Loucy (cell line): ENCODE data around the gene GTF2F1.
A peak's percentile ranks its signal among the peaks of the same experiment; 100 is the strongest.

Experiments used
- H2AFZ ChIP-seq: fragments of 200-600 bp; sonication (generic); 2 replicates; pipeline ENCODE4 v1.6.0; 2016; ENCODE audit warnings: antibody characterized with exemption, mild to moderate bottlenecking, low read length, moderate library complexity
- H3F3A ChIP-seq: fragments of 200-600 bp; 2 replicates; pipeline ENCODE4 v1.6.0; 2016; ENCODE audit warnings: antibody characterized with exemption, low read depth, mild to moderate bottlenecking
- H3K27me3 ChIP-seq: fragments of 200-600 bp; sonication (generic); 2 replicates; pipeline ENCODE4 v1.6.1; 2014; ENCODE audit warnings: low read length, mild to moderate bottlenecking; ENCODE audit not compliant: insufficient read depth, poor library complexity, severe bottlenecking
- H3K36me3 ChIP-seq: fragments of 200-600 bp; sonication (generic); 2 replicates; pipeline ENCODE4 v1.6.1; 2016; ENCODE audit warnings: low read length; ENCODE audit not compliant: insufficient read depth
- H3K4me1 ChIP-seq: fragments of 200-600 bp; sonication (generic); 2 replicates; pipeline ENCODE4 v1.5.1; 2014; ENCODE audit warnings: low read length, mild to moderate bottlenecking; ENCODE audit not compliant: insufficient read depth, poor library complexity, severe bottlenecking
- H3K4me2 ChIP-seq: fragments of 200-600 bp; sonication (generic); 2 replicates; pipeline ENCODE4 v1.6.0; 2014; ENCODE audit warnings: antibody characterized with exemption, low read length, low read depth, mild to moderate bottlenecking; ENCODE audit not compliant: poor library complexity, severe bottlenecking
- H3K4me3 ChIP-seq: fragments of 200-600 bp; sonication (generic); 2 replicates; pipeline ENCODE4 v1.5.1; 2014; ENCODE audit warnings: low read length, mild to moderate bottlenecking, mixed read lengths; ENCODE audit not compliant: poor library complexity, severe bottlenecking
- H3K79me2 ChIP-seq: fragments of 200-600 bp; sonication (generic); 2 replicates; pipeline ENCODE4 v1.6.1; 2014; ENCODE audit warnings: low read length; ENCODE audit not compliant: insufficient read depth
- H3K9ac ChIP-seq: fragments of 200-600 bp; sonication (generic); 2 replicates; pipeline ENCODE4 v1.6.0; 2014; ENCODE audit warnings: mild to moderate bottlenecking, low read depth, low read length, moderate library complexity; ENCODE audit not compliant: poor library complexity, severe bottlenecking
- H3K9me2 ChIP-seq: fragments of 200-600 bp; sonication (generic); replicated peaks from 2 replicates; pipeline ENCODE4 v1.6.1; 2016; ENCODE audit warnings: low read depth, low read length, mixed read lengths
- H3K9me3 ChIP-seq: fragments of 200-600 bp; sonication (generic); 2 replicates; pipeline ENCODE4 v1.6.1; 2014; ENCODE audit warnings: mild to moderate bottlenecking, antibody characterized with exemption, low read length, low read depth; ENCODE audit not compliant: insufficient read depth
- H4K20me1 ChIP-seq: fragments of 200-600 bp; sonication (generic); 2 replicates; pipeline ENCODE4 v1.6.0; 2014; ENCODE audit warnings: antibody characterized with exemption, low read length, mild to moderate bottlenecking; ENCODE audit not compliant: insufficient read depth, poor library complexity, severe bottlenecking
- CTCF ChIP-seq: fragments of 200-600 bp; sonication (generic); conservative IDR thresholded peaks from 2 replicates; pipeline ENCODE4 v1.5.1; 2014; ENCODE audit warnings: mild to moderate bottlenecking, antibody characterized with exemption, low read length
- EZH2phosphoT487 ChIP-seq: fragments of 200-600 bp; IDR thresholded peaks from 2 replicates; pipeline ENCODE4 v1.6.1; 2018; ENCODE audit warnings: antibody characterized with exemption, mild to moderate bottlenecking, moderate library complexity, borderline replicate concordance

GTF2F1 gene

GRCh38 chr19:6396305-6396704 is 3.3 kb upstream of the GTF2F1 start:
- H2AFZ ChIP-seq: no peak overlapping the region
- no peaks in the 10 kb centered on the region for H3F3A ChIP-seq
- H3K9ac ChIP-seq: no peak overlapping the region
- peaks cover 16% of the 10 kb centered on the region for H3K79me2 ChIP-seq
- H3K9me2 ChIP-seq: no peaks in the 10 kb centered on the region
- no peaks in the 10 kb centered on the region for H3K36me3 ChIP-seq
- H3K4me3 ChIP-seq: no peak overlapping the region
- no peak for TF ChIP-seq CTCF
- no peak for TF ChIP-seq EZH2phosphoT487
- H3K4me2 ChIP-seq: no peak overlapping the region
- no peaks in the 10 kb centered on the region for H4K20me1 ChIP-seq
- H3K4me1 ChIP-seq: peaks cover 13% of the 10 kb centered on the region
- H3K27me3 ChIP-seq: no peaks in the 10 kb centered on the region
- H3K9me3 ChIP-seq: no peaks in the 10 kb centered on the region

- Histone ChIP-seq H3K4me2 (no peak overlapping the region), H3K4me1 (peaks cover 13% of the 10 kb centered on the region), H3K4me3 (no peak overlapping the region), H3K36me3 (no peaks in the 10 kb centered on the region), H3F3A (no peaks in the 10 kb centered on the region), H3K9me2 (no peaks in the 10 kb centered on the region), H3K9ac (no peak overlapping the region), H4K20me1 (no peaks in the 10 kb centered on the region), H2AFZ (no peak overlapping the region), H3K27me3 (no peaks in the 10 kb centered on the region), H3K79me2 (peaks cover 21% of the 10 kb centered on the region), H3K9me3 (no peaks in the 10 kb centered on the region)
- TF ChIP-seq EZH2phosphoT487 (no peak), CTCF (no peak)
These were observed 1.9 kb upstream of the GTF2F1 start for GRCh38 chr19:6394831-6395230.

- Histone ChIP-seq H3K9me3 (no peaks in the 10 kb centered on the region), H3F3A (no peaks in the 10 kb centered on the region), H3K79me2 (peaks cover 28% of the 10 kb centered on the region), H3K4me2 (peak overlapping the region; percentile 99), H3K9ac (peak overlapping the region; percentile 93), H3K36me3 (no peaks in the 10 kb centered on the region), H2AFZ (peak overlapping the region; percentile 97), H3K4me3 (peak overlapping the region; percentile 81), H3K27me3 (no peaks in the 10 kb centered on the region), H3K4me1 (peaks cover 13% of the 10 kb centered on the region), H4K20me1 (no peaks in the 10 kb centered on the region), H3K9me2 (no peaks in the 10 kb centered on the region)
- no peak for TF ChIP-seq EZH2phosphoT487
- no peak for TF ChIP-seq CTCF
These were observed 1.0 kb upstream of the GTF2F1 start for GRCh38 chr19:6393983-6394412.
